OCI-LY3 (cell line): ENCODE measurements around the gene KIF2A.

Experiments used
- H2AFZ ChIP-seq: fragments of 200-600, 300-600 bp; shearing (Covaris generic); 2 replicates; pipeline ENCODE4 v1.6.0; 2014; ENCODE audit warnings: antibody characterized with exemption, low read depth, low read length
- H3K27ac ChIP-seq: fragments of 200-600, 300-600 bp; sonication (generic); 2 replicates; pipeline ENCODE4 v1.5.1; 2014; ENCODE audit warnings: mild to moderate bottlenecking, low read length, moderate library complexity, mixed read lengths
- H3K27me3 ChIP-seq: fragments of 200-600, 300-600 bp; sonication (generic); 2 replicates; pipeline ENCODE4 v1.6.1; 2014; ENCODE audit warnings: low read depth, low read length, mixed read lengths
- H3K36me3 ChIP-seq: fragments of 200-600, 300-600 bp; sonication (generic); replicated peaks from 2 replicates; pipeline ENCODE3; 2014; ENCODE audit warnings: low read depth, low read length, mixed read lengths
- H3K4me1 ChIP-seq: fragments of 300-600, 200-600 bp; sonication (generic); 2 replicates; pipeline ENCODE4 v1.6.1; 2014; ENCODE audit warnings: low read length, mixed read lengths
- H3K4me2 ChIP-seq: fragments of 200-600, 300-600 bp; sonication (generic); 2 replicates; pipeline ENCODE4 v1.6.1; 2014; ENCODE audit warnings: low read length, mixed read lengths
- H3K4me3 ChIP-seq: fragments of 300-600, 200-600 bp; sonication (generic); 2 replicates; pipeline ENCODE4 v1.5.1; 2014; ENCODE audit warnings: antibody characterized with exemption, mild to moderate bottlenecking, low read length, moderate library complexity
- H3K79me2 ChIP-seq: fragments of 300-600, 200-600 bp; shearing (Covaris generic); 2 replicates; pipeline ENCODE4 v1.6.1; 2014; ENCODE audit warnings: mild to moderate bottlenecking, low read length, mixed read lengths
- H3K9ac ChIP-seq: fragments of 300-600, 200-600 bp; shearing (Covaris generic); 2 replicates; pipeline ENCODE4 v1.6.0; 2014; ENCODE audit warnings: mild to moderate bottlenecking, low read length, moderate library complexity
- H3K9me3 ChIP-seq: fragments of 200-600, 300-600 bp; shearing (Covaris generic); 2 replicates; pipeline ENCODE4 v1.6.1; 2014; ENCODE audit warnings: low read length, mixed read lengths; ENCODE audit not compliant: insufficient read depth
- H4K20me1 ChIP-seq: fragments of 200-600, 300-600 bp; sonication (generic); 2 replicates; pipeline ENCODE4 v1.6.1; 2016; ENCODE audit warnings: low read length, mixed read lengths; ENCODE audit not compliant: insufficient read depth
- EZH2phosphoT487 ChIP-seq: fragments of 200-600 bp; shearing (Covaris generic); IDR thresholded peaks from 2 replicates; pipeline ENCODE4 v1.6.1; 2018; ENCODE audit warnings: antibody characterized with exemption, mixed run types, low read depth
- TF ChIP-seq, protein P1 (sequence below): fragments of 200-600, 300-600 bp; sonication (generic); IDR thresholded peaks from 2 replicates; pipeline ENCODE4 v1.5.1; 2014; ENCODE audit warnings: antibody characterized with exemption, low read length, low read depth

The KIF2A gene

GRCh38 chr5:62424763-62425162 is 118.8 kb downstream of the KIF2A start:
- no peak overlapping the region for H3K4me3 ChIP-seq
- no peak overlapping the region for H2AFZ ChIP-seq
- no peaks in the 10 kb centered on the region for H3K36me3 ChIP-seq
- no peak overlapping the region for H3K4me2 ChIP-seq
- H3K79me2 ChIP-seq, result peaks cover 66% of the 10 kb centered on the region
- TF ChIP-seq EZH2phosphoT487, result no peak
- TF ChIP-seq, protein P1, sequence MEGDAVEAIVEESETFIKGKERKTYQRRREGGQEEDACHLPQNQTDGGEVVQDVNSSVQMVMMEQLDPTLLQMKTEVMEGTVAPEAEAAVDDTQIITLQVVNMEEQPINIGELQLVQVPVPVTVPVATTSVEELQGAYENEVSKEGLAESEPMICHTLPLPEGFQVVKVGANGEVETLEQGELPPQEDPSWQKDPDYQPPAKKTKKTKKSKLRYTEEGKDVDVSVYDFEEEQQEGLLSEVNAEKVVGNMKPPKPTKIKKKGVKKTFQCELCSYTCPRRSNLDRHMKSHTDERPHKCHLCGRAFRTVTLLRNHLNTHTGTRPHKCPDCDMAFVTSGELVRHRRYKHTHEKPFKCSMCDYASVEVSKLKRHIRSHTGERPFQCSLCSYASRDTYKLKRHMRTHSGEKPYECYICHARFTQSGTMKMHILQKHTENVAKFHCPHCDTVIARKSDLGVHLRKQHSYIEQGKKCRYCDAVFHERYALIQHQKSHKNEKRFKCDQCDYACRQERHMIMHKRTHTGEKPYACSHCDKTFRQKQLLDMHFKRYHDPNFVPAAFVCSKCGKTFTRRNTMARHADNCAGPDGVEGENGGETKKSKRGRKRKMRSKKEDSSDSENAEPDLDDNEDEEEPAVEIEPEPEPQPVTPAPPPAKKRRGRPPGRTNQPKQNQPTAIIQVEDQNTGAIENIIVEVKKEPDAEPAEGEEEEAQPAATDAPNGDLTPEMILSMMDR, result no peak
- no peaks in the 10 kb centered on the region for H3K4me1 ChIP-seq
- no peaks in the 10 kb centered on the region for H3K9me3 ChIP-seq
- no peaks in the 10 kb centered on the region for H3K27me3 ChIP-seq
- no peak overlapping the region for H3K27ac ChIP-seq
- no peaks in the 10 kb centered on the region for H4K20me1 ChIP-seq
- H3K9ac ChIP-seq, result no peak overlapping the region

DNA sequence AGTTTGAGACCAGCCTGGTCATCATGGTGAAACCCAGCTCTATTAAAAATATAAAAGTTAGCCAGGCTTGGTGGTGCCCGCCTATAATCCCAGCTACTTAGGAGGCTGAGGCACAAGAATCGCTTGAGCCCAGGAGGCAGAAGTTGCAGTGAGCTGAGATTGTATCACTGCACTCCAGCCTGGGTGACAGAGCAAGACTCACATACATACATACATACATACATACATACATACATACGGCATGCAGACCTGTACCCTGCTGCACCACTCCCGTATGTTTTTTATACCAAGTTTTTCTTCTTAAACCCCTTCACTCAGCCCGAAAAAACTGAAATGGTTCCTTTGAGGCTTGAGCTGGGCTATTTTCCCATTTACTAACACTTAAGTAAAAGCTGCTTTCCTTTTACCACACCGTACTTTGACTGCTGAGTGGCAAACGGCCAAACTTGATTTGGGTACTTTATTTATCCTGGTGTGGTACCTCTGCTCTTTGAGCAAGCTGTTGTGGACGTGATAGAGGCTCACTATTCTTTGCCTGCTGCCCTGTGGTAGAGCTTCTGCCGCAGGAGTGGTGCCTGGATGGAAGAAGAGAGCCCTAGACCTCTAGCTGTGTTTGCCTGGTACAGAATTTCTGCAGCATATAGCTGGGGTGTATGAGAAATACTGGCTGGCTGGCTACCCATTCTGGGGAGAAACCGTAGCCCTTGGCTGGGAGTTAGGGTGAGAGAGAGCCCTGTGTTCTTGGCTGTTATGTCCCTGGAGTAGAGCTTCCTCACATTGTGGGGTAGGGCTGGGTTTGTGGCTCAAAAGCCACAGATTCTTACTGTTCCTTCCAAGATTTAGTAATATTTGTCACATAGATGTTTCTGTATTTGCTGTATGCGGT is 126.0 kb downstream of the KIF2A start:
- H3K4me3 ChIP-seq, result no peak overlapping the region
- H2AFZ ChIP-seq, result no peak overlapping the region

DNA sequence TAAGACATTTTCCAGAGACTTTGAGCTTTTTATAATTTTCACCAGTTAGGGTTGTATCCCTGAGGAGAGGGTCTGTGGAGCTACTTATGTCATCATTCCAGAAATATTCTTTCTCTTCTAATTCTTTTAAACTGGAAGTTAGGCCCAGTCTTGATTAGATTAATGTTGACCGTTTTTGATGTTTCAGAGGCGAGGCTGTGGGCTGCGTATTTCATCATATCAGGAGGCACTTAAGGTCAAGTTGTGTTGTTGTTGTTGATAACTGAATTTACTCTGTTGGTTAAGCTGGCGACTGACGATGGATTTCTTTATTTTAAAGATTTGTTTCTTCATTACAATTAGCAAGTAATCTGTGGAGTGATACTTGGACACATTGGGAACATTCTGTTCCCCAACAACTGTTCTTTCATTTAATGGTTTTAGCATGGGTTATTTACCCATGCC is 126.6 kb downstream of the KIF2A start:
- no peak overlapping the region for H3K9ac ChIP-seq
- no peak overlapping the region for H2AFZ ChIP-seq
- no peak overlapping the region for H3K27ac ChIP-seq
- H3K4me1 ChIP-seq, result no peaks in the 10 kb centered on the region
- H3K4me3 ChIP-seq, result no peak overlapping the region
- H3K27me3 ChIP-seq, result no peaks in the 10 kb centered on the region
- no peaks in the 10 kb centered on the region for H3K9me3 ChIP-seq
- H3K36me3 ChIP-seq, result no peaks in the 10 kb centered on the region
- no peak overlapping the region for H3K4me2 ChIP-seq
- H4K20me1 ChIP-seq, result 0 out of 2 replicates have a peak, but pooled peaks cover 4% of the 10 kb centered on the region
- TF ChIP-seq EZH2phosphoT487, result no peak
- TF ChIP-seq, protein P1, result no peak
- peaks cover 63% of the 10 kb centered on the region for H3K79me2 ChIP-seq

More for the DNA sequence above, 126.0 kb downstream of the KIF2A start:
- H3K4me1 ChIP-seq, result no peaks in the 10 kb centered on the region
- TF ChIP-seq EZH2phosphoT487, result no peak
- TF ChIP-seq, protein P1, result no peak
- no peak overlapping the region for H3K9ac ChIP-seq
- 0 out of 2 replicates have a peak, but pooled peaks cover 4% of the 10 kb centered on the region for H4K20me1 ChIP-seq
- H3K27ac ChIP-seq, result no peak overlapping the region
- no peak overlapping the region for H3K4me2 ChIP-seq
- no peaks in the 10 kb centered on the region for H3K36me3 ChIP-seq
- no peaks in the 10 kb centered on the region for H3K27me3 ChIP-seq
- no peaks in the 10 kb centered on the region for H3K9me3 ChIP-seq
- H3K79me2 ChIP-seq, result peaks cover 70% of the 10 kb centered on the region
